ENCODE measurements around the gene MACC1. TPM values are rescaled to one million over a fixed set of nuclear protein-coding genes. Genes with fewer than 3 reads are reported as not detected.
"Not testable (repeated sequence)": the region's sequence is repeated elsewhere in the genome, so short reads cannot be mapped to it uniquely, and the experiment has no call there.

Gene MACC1
- total RNA-seq, 1 donor from 2014 or later, result 12.0 TPM

GRCh38 chr7:20136647-20137046 lies 80.5 kb downstream of the MACC1 start:
- TF ChIP-seq, protein P1, sequence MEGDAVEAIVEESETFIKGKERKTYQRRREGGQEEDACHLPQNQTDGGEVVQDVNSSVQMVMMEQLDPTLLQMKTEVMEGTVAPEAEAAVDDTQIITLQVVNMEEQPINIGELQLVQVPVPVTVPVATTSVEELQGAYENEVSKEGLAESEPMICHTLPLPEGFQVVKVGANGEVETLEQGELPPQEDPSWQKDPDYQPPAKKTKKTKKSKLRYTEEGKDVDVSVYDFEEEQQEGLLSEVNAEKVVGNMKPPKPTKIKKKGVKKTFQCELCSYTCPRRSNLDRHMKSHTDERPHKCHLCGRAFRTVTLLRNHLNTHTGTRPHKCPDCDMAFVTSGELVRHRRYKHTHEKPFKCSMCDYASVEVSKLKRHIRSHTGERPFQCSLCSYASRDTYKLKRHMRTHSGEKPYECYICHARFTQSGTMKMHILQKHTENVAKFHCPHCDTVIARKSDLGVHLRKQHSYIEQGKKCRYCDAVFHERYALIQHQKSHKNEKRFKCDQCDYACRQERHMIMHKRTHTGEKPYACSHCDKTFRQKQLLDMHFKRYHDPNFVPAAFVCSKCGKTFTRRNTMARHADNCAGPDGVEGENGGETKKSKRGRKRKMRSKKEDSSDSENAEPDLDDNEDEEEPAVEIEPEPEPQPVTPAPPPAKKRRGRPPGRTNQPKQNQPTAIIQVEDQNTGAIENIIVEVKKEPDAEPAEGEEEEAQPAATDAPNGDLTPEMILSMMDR (IDR thresholded peaks at IDR 0.05; ENCODE audit: unreplicated experiment), result no peak
- Mint-ChIP-seq H3K27me3 (ENCODE audit: low read depth) (no peaks in the 10 kb centered on the region), H3K36me3 (peaks cover 2% of the 10 kb centered on the region), H3K4me1 (peaks cover 9% of the 10 kb centered on the region), H3K9me3 (no peaks in the 10 kb centered on the region), H3K4me3 (no peak overlapping the region), H3K27ac (no peak overlapping the region)
- DNase-seq (ENCODE audit: low spot score in 2 of 2, unreplicated experiment in 2 of 2), result no peak

DNA sequence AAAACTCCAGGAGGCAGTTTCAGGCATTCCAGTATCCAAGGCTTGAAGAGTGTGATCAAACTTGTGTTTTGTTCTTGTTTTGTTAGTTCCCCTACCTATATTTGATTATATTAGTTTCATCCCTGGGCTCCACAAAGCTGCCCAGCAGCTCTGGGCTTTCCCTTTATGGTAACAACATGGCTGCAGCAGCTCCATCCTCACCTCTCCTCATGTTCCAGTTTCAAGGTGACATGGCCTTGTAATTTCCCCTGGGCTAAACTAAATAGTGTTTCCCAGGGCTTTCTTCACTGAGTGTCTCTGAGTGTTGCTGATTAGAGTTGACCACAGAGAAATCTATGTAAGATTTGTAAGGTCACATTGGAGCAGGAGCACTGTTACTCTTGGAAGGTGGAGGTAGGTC lies 83.4 kb downstream of the MACC1 start:
- H3K27ac Mint-ChIP-seq, result no peak overlapping the region
- no peaks in the 10 kb centered on the region for H3K27me3 Mint-ChIP-seq (ENCODE audit: low read depth)
- H3K9me3 Mint-ChIP-seq, result no peaks in the 10 kb centered on the region
- H3K36me3 Mint-ChIP-seq, result no peaks in the 10 kb centered on the region
- TF ChIP-seq, protein P1 (IDR thresholded peaks at IDR 0.05; ENCODE audit: unreplicated experiment), result no peak
- no peak overlapping the region for H3K4me3 Mint-ChIP-seq
- no peaks in the 10 kb centered on the region for H3K4me1 Mint-ChIP-seq
- DNase-seq (ENCODE audit: low spot score in 2 of 2, unreplicated experiment in 2 of 2), result no peak

DNA sequence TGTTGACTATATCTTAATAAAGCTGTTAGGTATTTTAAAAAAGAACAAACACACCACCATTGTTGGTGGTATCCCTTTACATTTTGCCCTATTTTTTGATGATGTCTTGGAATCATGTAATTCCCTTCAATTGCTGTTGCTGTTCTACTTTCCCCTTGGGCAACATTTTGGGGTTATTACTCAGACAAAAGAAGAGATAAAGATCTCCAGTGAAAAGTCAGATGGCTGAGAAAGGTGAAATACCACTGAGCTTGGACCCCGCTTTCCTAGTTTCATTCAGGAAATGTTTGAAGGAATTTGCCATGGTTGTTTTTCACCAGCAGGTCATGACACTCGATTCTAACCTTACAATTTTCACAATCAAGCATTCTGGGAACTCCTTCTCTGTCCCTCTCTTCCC lies 84.6 kb downstream of the MACC1 start:
- no peak for DNase-seq (ENCODE audit: low spot score in 2 of 2, unreplicated experiment in 2 of 2)
- TF ChIP-seq, protein P1 (IDR thresholded peaks at IDR 0.05; ENCODE audit: unreplicated experiment), result no peak
- Mint-ChIP-seq H3K9me3 (no peaks in the 10 kb centered on the region), H3K27ac (no peak overlapping the region), H3K4me3 (no peak overlapping the region), H3K27me3 (ENCODE audit: low read depth) (no peaks in the 10 kb centered on the region), H3K4me1 (no peaks in the 10 kb centered on the region), H3K36me3 (no peaks in the 10 kb centered on the region)

DNA sequence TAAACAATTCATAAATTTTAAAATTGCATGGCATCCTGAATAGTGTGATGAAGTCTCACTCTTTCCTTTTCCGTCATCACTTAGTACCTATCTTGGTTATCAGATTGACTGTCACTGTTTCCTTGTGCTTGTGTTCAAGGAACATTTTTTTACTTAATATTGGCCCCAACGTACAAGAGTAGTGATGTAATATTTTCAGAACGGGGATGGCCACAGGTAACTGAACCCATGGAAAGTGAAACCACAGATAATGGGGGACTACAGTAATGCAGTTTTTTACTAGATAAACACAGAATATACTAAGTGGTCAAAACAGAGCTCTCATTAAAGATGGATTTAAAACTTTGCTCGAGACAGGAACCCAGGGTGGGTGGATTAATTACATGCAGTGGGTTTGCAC lies 85.4 kb downstream of the MACC1 start:
- TF ChIP-seq, protein P1 (IDR thresholded peaks at IDR 0.05; ENCODE audit: unreplicated experiment), result no peak
- DNase-seq (ENCODE audit: low spot score in 2 of 2, unreplicated experiment in 2 of 2), result no peak
- Mint-ChIP-seq H3K9me3 (no peaks in the 10 kb centered on the region), H3K36me3 (no peaks in the 10 kb centered on the region), H3K4me1 (no peaks in the 10 kb centered on the region), H3K27me3 (ENCODE audit: low read depth) (no peaks in the 10 kb centered on the region), H3K27ac (no peak overlapping the region), H3K4me3 (no peak overlapping the region)

GRCh38 chr7:20129920-20130319 lies 87.3 kb downstream of the MACC1 start:
- no peak overlapping the region for H3K27ac Mint-ChIP-seq
- H3K27me3 Mint-ChIP-seq (ENCODE audit: low read depth), result no peaks in the 10 kb centered on the region
- TF ChIP-seq, protein P1 (IDR thresholded peaks at IDR 0.05; ENCODE audit: unreplicated experiment), result no peak
- H3K4me3 Mint-ChIP-seq, result no peak overlapping the region
- no peaks in the 10 kb centered on the region for H3K9me3 Mint-ChIP-seq
- no peaks in the 10 kb centered on the region for H3K36me3 Mint-ChIP-seq
- no peaks in the 10 kb centered on the region for H3K4me1 Mint-ChIP-seq
- DNase-seq (ENCODE audit: low spot score in 2 of 2, unreplicated experiment in 2 of 2), result no peak

GRCh38 chr7:20128001-20128400 lies 89.2 kb downstream of the MACC1 start:
- H3K9me3 Mint-ChIP-seq, result no peaks in the 10 kb centered on the region
- H3K27ac Mint-ChIP-seq, result no peak overlapping the region
- H3K36me3 Mint-ChIP-seq, result no peaks in the 10 kb centered on the region
- DNase-seq (ENCODE audit: low spot score in 2 of 2, unreplicated experiment in 2 of 2), result no peak
- H3K4me3 Mint-ChIP-seq, result no peak overlapping the region
- no peaks in the 10 kb centered on the region for H3K27me3 Mint-ChIP-seq (ENCODE audit: low read depth)
- H3K4me1 Mint-ChIP-seq, result no peaks in the 10 kb centered on the region
- TF ChIP-seq, protein P1 (IDR thresholded peaks at IDR 0.05; ENCODE audit: unreplicated experiment), result no peak

DNA sequence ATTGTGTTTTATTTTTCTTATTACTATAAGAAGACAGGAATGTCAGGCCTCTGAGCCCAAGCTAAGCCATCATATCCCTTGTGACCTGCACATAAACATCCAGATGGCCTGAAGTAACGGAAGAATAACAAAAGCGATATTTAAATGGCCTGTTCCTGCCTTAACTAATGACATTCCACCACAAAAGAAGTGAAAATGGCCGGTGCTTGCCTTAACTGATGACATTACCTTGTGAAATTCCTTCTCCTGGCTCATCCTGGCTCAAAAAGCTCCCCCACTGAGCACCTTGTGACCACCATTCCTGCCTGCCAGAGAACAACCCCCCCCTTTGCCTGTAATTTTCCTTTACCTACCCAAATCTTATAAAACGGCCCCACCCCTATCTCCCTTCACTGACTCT lies 91.1 kb downstream of the MACC1 start:
- H3K27ac Mint-ChIP-seq; H3K4me1 Mint-ChIP-seq; DNase-seq (ENCODE audit: low spot score in 2 of 2, unreplicated experiment in 2 of 2); H3K9me3 Mint-ChIP-seq; H3K4me3 Mint-ChIP-seq; H3K36me3 Mint-ChIP-seq; H3K27me3 Mint-ChIP-seq (ENCODE audit: low read depth): not testable (repeated sequence)

DNA sequence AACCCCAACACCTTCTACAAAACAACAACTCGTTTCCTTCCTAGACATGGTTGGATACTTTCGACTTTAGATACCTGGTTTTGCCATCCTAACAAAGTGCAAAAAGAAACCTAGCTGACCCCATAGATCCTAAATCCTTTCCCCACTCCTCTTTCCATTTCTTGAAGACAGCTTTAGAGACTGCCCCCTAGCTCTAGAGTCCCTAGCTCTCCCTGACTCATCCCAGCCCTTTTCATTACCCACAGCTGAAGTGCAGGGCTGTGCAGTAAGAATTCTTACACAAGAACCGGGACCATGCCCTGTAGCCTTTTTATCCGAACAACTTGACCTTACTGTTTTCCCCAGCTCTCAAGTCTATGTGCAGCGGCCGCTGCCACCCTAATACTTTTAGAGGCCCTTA lies 93.1 kb downstream of the MACC1 start:
- not testable (repeated sequence) for H3K27me3 Mint-ChIP-seq (ENCODE audit: low read depth); H3K4me1 Mint-ChIP-seq; H3K4me3 Mint-ChIP-seq; H3K36me3 Mint-ChIP-seq; DNase-seq (ENCODE audit: low spot score in 2 of 2, unreplicated experiment in 2 of 2); H3K9me3 Mint-ChIP-seq; H3K27ac Mint-ChIP-seq
